GM12892 (cell line): ENCODE measurements around the gene LENEP.

ENCODE experiments used
- DNase-seq: peaks from one replicate; pipeline ENCODE4 v3.0.0; 2011; ENCODE audit not compliant: insufficient read length
- FAIRE-seq: peaks from 2 replicates; lab custom pipeline; 2011; peaks lifted over from hg19 to GRCh38; lab: Jason Lieb, UNC
- POLR2A ChIP-seq: IDR thresholded peaks from 2 replicates; pipeline ENCODE4 v1.6.1; 2011; ENCODE audit warnings: low read depth, low read length, control low read depth
- POLR2AphosphoS5 ChIP-seq: IDR thresholded peaks from 2 replicates; pipeline ENCODE4 v1.6.1; 2011; ENCODE audit warnings: low read depth, low read length, control low read depth
- TAF1 ChIP-seq: IDR thresholded peaks from 2 replicates; pipeline ENCODE4 v1.6.1; 2011; ENCODE audit warnings: low read depth, mild to moderate bottlenecking, control low read depth, low read length, borderline replicate concordance

Gene LENEP

GRCh38 chr1:155029513-155030242, 36.3 kb downstream of the LENEP start:
- DNase-seq (no peak), FAIRE-seq (no peak)
- no peak for TF ChIP-seq TAF1
- TF ChIP-seq POLR2A = no peak
- no peak for TF ChIP-seq POLR2AphosphoS5

- TF ChIP-seq POLR2A (no peak), TAF1 (no peak), POLR2AphosphoS5 (no peak)
- DNase-seq (no peak), FAIRE-seq (no peak)
Measured at GRCh38 chr1:155030243-155030795, 36.9 kb downstream of the LENEP start.

GRCh38 chr1:155030899-155031298, 37.5 kb downstream of the LENEP start:
- FAIRE-seq = no peak
- TF ChIP-seq POLR2A (no peak), POLR2AphosphoS5 (no peak), TAF1 (no peak)

GRCh38 chr1:155032886-155033285, 39.5 kb downstream of the LENEP start:
- DNase-seq = no peak
- no peak for FAIRE-seq
- TF ChIP-seq POLR2A = no peak
- no peak for TF ChIP-seq POLR2AphosphoS5
- no peak for TF ChIP-seq TAF1

More at GRCh38 chr1:155030899-155031298, 37.5 kb downstream of the LENEP start:
- no peak for DNase-seq

GRCh38 chr1:155033524-155033923, 40.1 kb downstream of the LENEP start, which contains the start of the genes DCST1 and DCST2:
Gene DCST1 (plus strand): TSS chr1:155033824. CDS start chr1:155034037, 213 bp downstream.
Gene DCST2 (minus strand): TSS chr1:155033781. CDS start chr1:155033701, 80 bp downstream.
- no peak for DNase-seq
- no peak for FAIRE-seq
- TF ChIP-seq TAF1 = no peak
- no peak for TF ChIP-seq POLR2A
- TF ChIP-seq POLR2AphosphoS5 = no peak

GRCh38 chr1:155034318-155035208, 41.2 kb downstream of the LENEP start:
- TF ChIP-seq TAF1 (no peak), POLR2A (no peak), POLR2AphosphoS5 (no peak)

GRCh38 chr1:155035936-155036335, 42.5 kb downstream of the LENEP start:
- DNase-seq (no peak), FAIRE-seq (no peak)
- TF ChIP-seq TAF1 (no peak), POLR2A (no peak), POLR2AphosphoS5 (no peak)

More at GRCh38 chr1:155034318-155035208, 41.2 kb downstream of the LENEP start:
- DNase-seq (no peak), FAIRE-seq (no peak)

GRCh38 chr1:155037043-155037442, 43.7 kb downstream of the LENEP start:
- FAIRE-seq = no peak
- no peak for DNase-seq
- TF ChIP-seq POLR2AphosphoS5 = no peak
- TF ChIP-seq TAF1 = no peak
- no peak for TF ChIP-seq POLR2A

- no peak for FAIRE-seq
- DNase-seq = no peak
- TF ChIP-seq POLR2A = no peak
Measured at GRCh38 chr1:155037851-155038441, 44.6 kb downstream of the LENEP start.

- FAIRE-seq = no peak
- DNase-seq = no peak
- no peak for TF ChIP-seq POLR2A
- no peak for TF ChIP-seq TAF1
- no peak for TF ChIP-seq POLR2AphosphoS5
Measured at GRCh38 chr1:155038602-155039307, 45.4 kb downstream of the LENEP start.

GRCh38 chr1:155039308-155039669, 45.9 kb downstream of the LENEP start:
- TF ChIP-seq POLR2A = no peak
- TF ChIP-seq POLR2AphosphoS5 = no peak
- TF ChIP-seq TAF1 = no peak
- FAIRE-seq = no peak
- DNase-seq = no peak
